Measurements from ENCODE around the gene OR5AS1.
"Not testable (repeated sequence)": the region's sequence is repeated elsewhere in the genome, so short reads cannot be mapped to it uniquely, and the experiment has no call there.

Gene OR5AS1
- total RNA-seq: 0 reads per million in 2 donors

DNA sequence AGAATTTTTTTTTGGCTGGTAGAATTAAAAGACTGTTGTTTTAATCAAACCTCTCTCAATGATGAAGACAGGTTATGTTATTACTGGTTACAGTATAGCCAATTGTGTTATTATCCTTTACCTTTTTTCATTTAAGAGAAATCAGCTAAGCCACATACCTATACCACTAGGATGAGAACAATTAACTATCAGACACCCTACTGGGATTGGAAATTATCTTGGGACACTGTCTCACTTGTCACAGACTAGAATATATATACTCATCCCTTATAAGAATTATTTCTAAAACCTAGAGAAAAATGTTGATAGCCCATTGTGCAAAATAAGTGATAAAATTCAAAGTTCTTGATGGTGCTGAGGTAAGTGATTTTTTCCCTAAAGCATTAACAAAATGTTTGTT is at the start of gene OR5AS1:
TSS of gene OR5AS1 (plus strand) at position 301 of the 400 bp plus-strand sequence. CDS start 2,765 bp downstream, outside the sequence.
- no peak for DNase-seq

GRCh38 chr11:55994525-55994924 is 32.9 kb upstream of the OR5AS1 start, which contains the start of gene OR5F1:
Gene OR5F1, minus strand, starts transcription at chr11:55994625. Its CDS starts 0 bp downstream, at chr11:55994625.
- DNase-seq: no peak

DNA sequence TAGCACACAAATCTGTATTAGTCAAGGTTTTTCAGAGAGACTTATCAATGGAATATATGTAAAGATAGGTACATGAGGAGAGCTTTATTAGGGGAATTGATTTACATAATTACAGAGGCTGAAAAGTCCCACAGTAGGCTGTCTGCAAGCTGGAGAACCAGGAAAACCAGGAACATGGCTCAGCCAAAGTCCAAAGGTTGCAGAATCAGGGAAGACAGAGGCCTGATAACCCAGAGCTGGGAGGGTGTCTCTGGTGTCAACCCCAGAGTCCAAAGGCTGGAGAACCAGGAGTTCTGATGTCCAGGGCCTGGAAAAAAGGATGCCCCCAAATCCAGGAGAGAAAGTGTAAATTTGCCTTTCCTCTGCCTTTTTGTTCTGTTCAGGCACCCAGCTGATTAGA is 16.7 kb upstream of the OR5AS1 start:
- no peak for DNase-seq

DNA sequence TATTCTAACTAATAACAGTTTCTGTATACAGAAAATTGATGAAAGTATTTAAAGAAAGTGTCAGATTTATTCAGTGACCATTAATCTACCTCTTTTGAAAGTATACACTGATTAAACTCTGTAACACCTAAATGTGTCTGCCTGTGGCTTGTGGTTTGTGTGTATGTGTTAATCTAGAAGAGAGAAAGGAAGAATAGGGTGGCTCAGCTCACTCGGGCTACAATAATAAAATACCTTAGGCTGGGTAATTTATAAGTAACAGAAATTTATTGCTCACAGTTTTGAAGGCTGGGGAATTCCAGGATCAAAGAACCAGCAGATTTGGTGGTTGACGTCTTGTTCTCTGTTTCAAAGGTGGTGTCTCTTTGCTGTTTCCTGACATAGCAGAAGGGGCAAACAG is 13.6 kb upstream of the OR5AS1 start:
- no peak for DNase-seq

DNA sequence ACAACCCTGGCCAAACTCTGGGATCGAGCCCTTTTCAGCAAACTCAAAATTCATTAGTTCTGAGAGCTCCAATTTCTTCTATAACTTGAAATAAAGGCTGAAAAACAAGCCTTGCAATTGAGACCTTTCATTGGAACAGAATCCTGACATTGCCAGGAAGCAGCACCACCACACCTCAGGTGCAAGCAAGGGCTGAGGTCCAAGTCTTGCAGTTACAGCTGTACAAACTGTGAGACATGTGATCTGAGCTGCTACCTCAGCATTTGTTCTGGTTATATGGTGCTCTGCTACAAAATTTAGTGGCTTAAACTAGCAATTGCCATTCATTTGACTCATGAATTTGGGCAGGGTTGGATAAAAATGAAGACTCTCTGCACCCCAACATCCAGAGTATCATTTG is 18.1 kb downstream of the OR5AS1 start:
- DNase-seq: no peak

DNA sequence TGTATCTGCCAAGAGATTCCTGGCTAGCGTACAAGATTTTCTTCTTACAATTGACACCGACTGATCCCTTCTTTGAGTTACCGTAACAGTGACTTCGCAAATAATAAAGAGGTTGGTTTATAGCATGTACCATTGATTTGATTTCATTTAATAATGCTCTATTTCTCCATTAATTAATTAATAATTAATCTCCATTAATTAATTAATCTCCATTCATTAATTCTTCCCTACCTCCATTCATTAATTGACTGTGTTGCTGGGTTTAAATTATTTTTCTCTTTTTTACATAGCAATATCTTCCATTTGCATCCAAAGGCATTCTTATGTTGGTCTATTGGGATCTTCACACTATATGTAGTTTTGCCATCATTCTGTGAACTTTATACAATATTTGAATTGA is 21.0 kb downstream of the OR5AS1 start:
- no peak for DNase-seq

- no peak for DNase-seq
Observed at GRCh38 chr11:56049487-56049886, 22.0 kb downstream of the OR5AS1 start.

GRCh38 chr11:56056366-56056765 is 28.9 kb downstream of the OR5AS1 start:
- DNase-seq: not testable (repeated sequence)

- DNase-seq: not testable (repeated sequence)
Observed at GRCh38 chr11:56057661-56058237, 30.3 kb downstream of the OR5AS1 start.

DNA sequence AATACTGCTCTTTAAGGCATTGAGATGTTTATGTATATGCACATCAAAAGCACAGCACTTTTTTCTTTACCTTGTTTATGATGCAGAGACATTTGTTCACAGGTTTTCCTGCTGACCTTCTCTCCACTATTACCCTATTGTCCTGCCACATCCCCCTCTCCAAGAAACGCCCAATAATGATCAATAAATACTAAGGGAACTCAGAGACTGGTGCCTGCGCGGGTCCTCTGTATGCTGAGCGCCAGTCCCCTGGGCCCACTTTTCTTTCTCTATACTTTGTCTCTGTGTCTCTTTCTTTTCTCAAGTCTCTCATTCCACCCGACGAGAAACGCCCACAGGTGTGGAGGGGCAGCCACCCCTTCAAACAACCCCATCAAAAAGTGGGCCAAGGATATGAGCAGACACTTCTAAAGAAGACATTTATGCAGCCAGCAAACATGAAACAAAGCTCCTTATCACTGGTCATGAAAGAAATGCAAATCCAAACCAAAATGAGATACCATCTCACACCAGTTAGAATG is 30.9 kb downstream of the OR5AS1 start:
- DNase-seq: not testable (repeated sequence)

- DNase-seq: no peak
Observed at GRCh38 chr11:56066980-56067379, 39.5 kb downstream of the OR5AS1 start.
